ENCODE data around the gene EREG. TPM values are rescaled to one million over a fixed set of nuclear protein-coding genes. Genes with fewer than 3 reads are reported as not detected.

EREG gene
- total RNA-seq, 1 donor from 2014 or later: 4.1 TPM

- DNase-seq (ENCODE audit: low spot score): no peak
These were observed 59.2 kb downstream of the EREG start for GRCh38 chr4:74424111-74424510.

GRCh38 chr4:74426101-74426500 is 61.2 kb downstream of the EREG start:
- no peak for DNase-seq (ENCODE audit: low spot score)

- no peak for DNase-seq (ENCODE audit: low spot score)
These were observed 63.3 kb downstream of the EREG start for GRCh38 chr4:74428276-74428675.

GRCh38 chr4:74431113-74431826 is 66.3 kb downstream of the EREG start:
- DNase-seq (ENCODE audit: low spot score): no peak

- no peak for DNase-seq (ENCODE audit: low spot score)
These were observed 68.1 kb downstream of the EREG start for GRCh38 chr4:74433043-74433442.

GRCh38 chr4:74433541-74434172 is 68.7 kb downstream of the EREG start:
- DNase-seq (ENCODE audit: low spot score): no peak

- no peak for DNase-seq (ENCODE audit: low spot score)
These were observed 70.4 kb downstream of the EREG start for GRCh38 chr4:74435296-74435695.

- no peak for DNase-seq (ENCODE audit: low spot score)
These were observed 72.9 kb downstream of the EREG start for GRCh38 chr4:74437866-74438265.

Other genes with a start within 250 kb of the EREG start
- gene MTHFD2L, start 207.0 kb upstream of the EREG start, total RNA-seq: 8.4 TPM
- gene EPGN, start 56.7 kb upstream of the EREG start, total RNA-seq: not detected
- 41.0 TPM for gene AREG, start 80.0 kb downstream of the EREG start, total RNA-seq

Data from mesenteric fat pad (tissue), 1 donor.